ENCODE data around the gene FRMD1. TPM values are rescaled to one million over a fixed set of nuclear protein-coding genes. Genes with fewer than 3 reads are reported as not detected.

Gene FRMD1
- total RNA-seq, result not detected

GRCh38 chr6:168078943-168079405 lies at the start of gene FRMD1:
TSS of gene FRMD1 (minus strand) at chr6:168079212. CDS start at chr6:168079094, 118 bp downstream.

Other genes with a start within 250 kb of the FRMD1 start
- gene KIF25, start 81.5 kb downstream of the FRMD1 start, total RNA-seq, result not detected
- gene DACT2, start 240.6 kb upstream of the FRMD1 start, total RNA-seq, result 4.6 TPM

All from diencephalon (tissue), 1 donor.